Activated T-cell treated with anti-CD3 and anti-CD28 coated beads, Interleukin-2, amount 50 U/mL, for 4 hours (primary cell): ENCODE results near the gene ATN1. TPM values are rescaled to one million over a fixed set of nuclear protein-coding genes. Genes with fewer than 3 reads are reported as not detected.
"Not testable (repeated sequence)": the region's sequence is repeated elsewhere in the genome, so short reads cannot be mapped to it uniquely, and the experiment has no call there.

Source experiments
- ATAC-seq, 2 donors: fragments of 200-7000 bp; cut with Tn5 transposase; one replicate each; pipeline ENCODE4 v1.10.0; 2021
- DNase-seq: peaks from one replicate; pipeline ENCODE4 v3.0.0-alpha.2; 2020
- H3K27me3 Mint-ChIP-seq: one replicate; pipeline ENCODE4 v1.8.0; 2021; ENCODE audit warnings: low read depth, mixed read lengths
- H3K36me3 Mint-ChIP-seq: one replicate; pipeline ENCODE4 v1.8.0; 2022; ENCODE audit warnings: mixed read lengths; ENCODE audit not compliant: insufficient read depth
- H3K4me1 Mint-ChIP-seq: one replicate; pipeline ENCODE4 v1.8.0; 2021; ENCODE audit warnings: low read depth, mixed read lengths
- H3K4me3 Mint-ChIP-seq: one replicate; pipeline ENCODE4 v1.8.0; 2021; ENCODE audit warnings: mild to moderate bottlenecking, moderate library complexity, mixed read lengths
- H3K9me3 Mint-ChIP-seq: one replicate; pipeline ENCODE4 v1.8.0; 2021; ENCODE audit warnings: mixed read lengths
- total RNA-seq, 3 donors: library from RNA; stranded (reverse); gene quantifications; one replicate each; pipeline ENCODE4 v1.2.1, GENCODE V29; 2021

ATN1 gene
- total RNA-seq, 3 donors from 2014 or later, result 65.8 to 73.9 (median 70.7) TPM

DNA sequence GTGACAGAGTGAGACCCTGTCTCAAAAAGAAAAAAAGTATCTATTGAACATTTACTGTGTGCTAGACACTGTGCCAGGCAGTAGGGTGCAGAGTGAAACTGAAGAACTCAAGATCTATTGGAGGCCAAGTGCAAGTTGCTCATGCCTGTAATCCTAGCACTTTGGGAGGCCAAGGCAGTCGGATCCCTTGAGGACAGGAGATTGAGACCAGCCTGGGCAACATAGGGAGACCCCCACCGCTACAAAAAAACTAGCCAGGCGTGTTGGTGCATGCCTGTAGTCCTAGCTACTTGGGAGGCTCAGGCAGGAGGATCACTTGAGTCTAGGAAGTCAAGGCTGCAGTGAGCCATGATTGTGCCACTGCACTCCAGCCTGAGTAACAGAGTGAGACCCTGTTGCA lies 35.1 kb upstream of the ATN1 start:
- not testable (repeated sequence) for H3K36me3 Mint-ChIP-seq, DNase-seq, H3K27me3 Mint-ChIP-seq, H3K9me3 Mint-ChIP-seq, H3K4me1 Mint-ChIP-seq, ATAC-seq, H3K4me3 Mint-ChIP-seq

DNA sequence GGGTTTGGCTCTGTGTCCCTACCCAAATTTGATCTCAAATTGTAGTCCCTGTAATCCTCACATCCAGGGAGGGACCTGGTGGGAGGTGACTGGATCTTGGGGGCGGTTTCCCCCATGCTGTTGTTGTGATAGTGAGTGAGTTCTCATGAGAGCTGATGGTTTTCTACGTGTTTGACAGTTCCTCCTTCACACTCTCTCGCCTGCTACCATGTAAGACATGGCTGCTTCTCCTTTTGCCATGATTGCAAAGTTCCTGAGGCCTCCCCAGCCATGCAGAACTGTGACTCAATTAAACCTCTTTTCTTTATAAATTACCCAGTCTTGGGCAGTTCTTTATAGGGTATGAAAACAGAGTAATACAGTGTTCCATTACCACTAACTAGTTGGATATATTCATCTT lies 33.4 kb upstream of the ATN1 start:
- no peak for ATAC-seq
- H3K9me3 Mint-ChIP-seq, result no peaks in the 10 kb centered on the region
- peaks cover 9% of the 10 kb centered on the region for H3K4me1 Mint-ChIP-seq
- no peaks in the 10 kb centered on the region for H3K27me3 Mint-ChIP-seq
- no peak overlapping the region for H3K4me3 Mint-ChIP-seq
- H3K36me3 Mint-ChIP-seq, result no peaks in the 10 kb centered on the region
- no peak for DNase-seq

DNA sequence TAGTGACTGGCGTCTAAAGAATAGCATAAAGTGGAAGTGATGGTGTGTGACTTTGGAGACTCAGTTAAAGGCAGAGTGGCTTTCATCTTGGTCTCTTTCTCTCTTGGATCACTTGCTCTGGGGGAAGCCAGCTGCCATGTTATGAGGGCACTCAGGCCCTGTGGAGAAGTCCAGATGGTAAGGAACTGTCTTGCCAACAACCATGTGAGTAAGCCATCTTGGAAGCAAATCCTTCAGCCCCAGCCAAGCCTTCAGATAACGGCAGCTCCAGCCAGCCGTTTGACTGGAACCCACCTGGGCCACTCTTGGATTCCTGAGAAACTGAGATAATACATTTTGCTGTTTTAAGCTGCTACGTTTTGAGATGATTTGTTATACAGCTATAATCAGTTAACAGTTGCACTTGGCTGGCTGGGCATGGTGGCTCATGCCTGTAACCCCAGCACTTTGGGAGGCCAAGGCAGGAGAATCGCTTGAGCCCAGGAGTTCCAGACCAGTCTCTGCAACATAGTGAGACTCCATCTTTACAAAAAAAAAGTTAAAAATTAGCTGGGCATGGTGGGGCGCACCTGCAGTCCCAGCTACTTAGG lies 30.8 kb upstream of the ATN1 start:
- Mint-ChIP-seq H3K4me1 (peaks cover 6% of the 10 kb centered on the region), H3K9me3 (no peaks in the 10 kb centered on the region), H3K27me3 (no peaks in the 10 kb centered on the region), H3K36me3 (no peaks in the 10 kb centered on the region), H3K4me3 (no peak overlapping the region)
- no peak for ATAC-seq
- no peak for DNase-seq

DNA sequence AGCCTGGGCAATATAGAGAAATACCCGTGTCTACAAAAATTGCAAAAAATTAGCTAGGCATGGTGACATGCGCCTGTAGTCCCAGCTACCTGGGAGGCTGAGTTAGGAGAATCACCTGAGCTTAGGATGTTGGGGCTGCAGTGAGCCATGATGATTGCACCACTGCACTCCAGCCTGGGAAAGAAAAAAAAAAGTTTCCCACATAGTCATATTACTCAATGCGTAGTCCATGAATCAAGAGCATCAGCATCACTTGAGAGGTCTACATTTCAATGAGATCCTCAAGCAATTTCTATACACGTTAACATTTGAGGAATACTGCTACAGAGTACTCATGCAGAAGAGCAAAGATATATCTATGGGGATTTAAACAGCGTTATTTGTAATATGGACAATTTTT lies 28.3 kb upstream of the ATN1 start:
- ATAC-seq (no peak), DNase-seq (no peak)
- Mint-ChIP-seq H3K9me3 (no peaks in the 10 kb centered on the region), H3K4me1 (peaks cover 6% of the 10 kb centered on the region), H3K27me3 (no peaks in the 10 kb centered on the region), H3K4me3 (no peak overlapping the region), H3K36me3 (no peaks in the 10 kb centered on the region)

DNA sequence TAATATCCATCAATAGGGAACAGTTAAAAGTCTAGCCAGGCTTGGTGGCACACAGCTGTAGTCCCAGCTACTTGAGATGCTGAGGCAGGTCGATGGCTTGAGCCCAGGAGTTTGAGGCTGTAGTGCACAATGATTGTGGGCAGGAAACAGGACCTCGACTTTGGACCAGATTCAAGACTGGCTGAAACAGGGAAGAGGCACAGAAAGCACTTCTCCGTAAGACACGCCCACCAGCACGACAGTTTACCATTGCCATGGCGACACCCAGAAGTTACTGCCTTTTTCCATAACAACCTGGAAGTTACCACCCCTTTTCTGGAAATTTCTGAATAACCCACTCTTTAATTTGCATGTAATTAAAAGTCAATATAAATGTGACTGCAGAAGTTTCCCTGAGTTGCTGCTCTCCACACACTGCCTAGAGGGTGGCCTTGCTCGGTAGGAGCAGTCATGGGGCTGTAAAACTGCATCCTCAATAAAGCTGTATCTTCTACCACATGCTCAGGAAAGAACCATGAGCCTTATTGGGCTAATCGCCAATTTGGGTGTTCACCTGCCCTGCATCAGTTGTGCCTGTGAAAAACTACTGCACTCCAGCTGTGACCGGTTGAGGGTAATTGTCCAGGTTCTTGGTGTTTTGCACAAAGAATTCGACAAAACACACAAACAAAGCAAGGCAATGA lies 27.8 kb upstream of the ATN1 start:
- H3K27me3 Mint-ChIP-seq, result no peaks in the 10 kb centered on the region
- no peaks in the 10 kb centered on the region for H3K36me3 Mint-ChIP-seq
- peaks cover 6% of the 10 kb centered on the region for H3K4me1 Mint-ChIP-seq
- H3K4me3 Mint-ChIP-seq, result no peak overlapping the region
- H3K9me3 Mint-ChIP-seq, result no peaks in the 10 kb centered on the region
- no peak for DNase-seq
- ATAC-seq, result no peak

DNA sequence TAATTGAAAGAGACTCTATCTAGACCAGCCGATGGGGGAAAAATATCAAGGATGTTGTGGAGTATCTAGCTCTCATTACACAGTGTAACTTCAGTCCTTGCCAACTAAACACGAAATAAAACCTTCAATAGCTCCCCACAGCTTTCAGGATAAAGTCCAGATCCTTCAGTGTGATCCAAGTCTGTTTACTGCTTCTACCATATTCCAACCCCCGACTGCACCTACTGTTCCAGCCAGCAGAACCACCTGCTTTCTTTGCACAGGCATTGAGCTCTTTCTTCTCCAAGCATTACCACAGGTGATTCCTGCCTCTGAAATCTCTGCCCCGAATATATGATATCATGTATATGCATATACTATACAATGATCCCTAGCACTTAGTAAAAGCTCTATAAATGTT lies 25.3 kb upstream of the ATN1 start:
- no peak for ATAC-seq
- H3K4me1 Mint-ChIP-seq, result peaks cover 6% of the 10 kb centered on the region
- DNase-seq, result no peak
- H3K9me3 Mint-ChIP-seq, result no peaks in the 10 kb centered on the region
- no peaks in the 10 kb centered on the region for H3K27me3 Mint-ChIP-seq
- no peak overlapping the region for H3K4me3 Mint-ChIP-seq
- H3K36me3 Mint-ChIP-seq, result no peaks in the 10 kb centered on the region

DNA sequence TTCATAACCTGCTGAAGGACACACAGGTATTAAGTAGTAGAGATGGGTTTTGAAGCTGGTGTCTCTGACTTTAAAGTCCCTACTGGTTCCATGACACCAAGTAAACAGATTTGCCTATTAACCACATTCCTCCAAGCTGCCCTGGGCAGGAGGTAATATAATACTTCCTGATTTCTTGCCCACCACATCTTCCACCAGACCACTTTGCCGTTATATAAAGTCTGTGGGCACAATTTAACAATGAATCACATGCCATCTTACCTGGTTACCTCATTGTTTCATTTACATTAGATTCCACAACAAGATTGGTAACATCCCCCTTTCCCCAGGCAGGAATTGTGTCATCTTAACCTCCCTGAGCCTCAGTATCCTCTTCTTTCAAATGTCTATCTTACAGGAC lies 24.0 kb upstream of the ATN1 start:
- ATAC-seq (no peak), DNase-seq (no peak)
- peaks cover 6% of the 10 kb centered on the region for H3K4me1 Mint-ChIP-seq
- H3K36me3 Mint-ChIP-seq, result no peaks in the 10 kb centered on the region
- no peaks in the 10 kb centered on the region for H3K9me3 Mint-ChIP-seq
- no peak overlapping the region for H3K4me3 Mint-ChIP-seq
- H3K27me3 Mint-ChIP-seq, result no peaks in the 10 kb centered on the region

DNA sequence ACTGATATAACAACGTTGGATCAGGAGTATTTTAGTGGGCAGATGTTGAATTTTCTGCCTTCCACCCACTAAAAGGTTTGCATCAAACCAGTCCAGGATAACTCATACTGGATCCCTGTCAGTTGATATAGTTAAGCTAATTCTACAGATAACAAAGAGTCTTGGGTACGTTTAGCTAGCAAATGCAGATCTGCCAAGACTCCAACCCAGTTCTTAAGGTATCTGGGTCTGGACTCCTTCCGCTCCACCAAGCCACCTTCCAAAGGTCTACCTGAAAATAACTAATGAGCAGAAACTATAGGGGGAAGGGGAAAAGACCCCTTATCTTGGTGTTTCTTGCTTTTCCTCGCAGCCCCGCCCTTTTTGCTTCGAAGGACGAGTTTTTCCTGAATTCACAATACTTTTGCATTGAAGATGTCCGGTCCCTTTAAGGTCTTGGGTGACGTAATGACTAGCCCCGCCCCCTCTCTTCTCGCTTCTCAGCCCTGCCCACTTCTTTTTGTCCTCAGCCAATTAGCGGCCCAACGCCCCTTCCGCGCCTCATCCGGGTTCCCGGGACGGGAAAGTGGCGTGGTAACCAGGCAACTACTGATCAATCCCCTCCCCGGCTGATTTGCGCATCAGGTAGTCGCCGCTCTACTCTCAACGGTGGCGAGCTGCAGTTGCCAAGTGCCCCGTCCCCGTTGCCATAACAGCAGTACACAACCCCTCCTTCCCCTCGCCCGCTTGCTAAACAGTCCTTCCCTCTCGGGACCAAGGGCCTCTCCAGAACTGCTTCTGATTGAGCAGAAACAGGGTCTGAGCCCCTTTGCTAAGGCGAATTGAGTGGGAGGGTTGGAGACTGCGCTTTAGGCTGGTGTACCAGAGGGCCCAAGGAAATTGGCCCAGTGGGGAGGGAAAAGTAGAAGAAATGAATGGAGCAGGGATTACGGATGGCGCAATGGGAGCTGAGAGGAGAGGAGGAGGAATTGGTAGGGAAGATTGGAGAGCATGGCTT lies 23.2 kb upstream of the ATN1 start, which contains the start of gene LRRC23:
Gene LRRC23 (plus strand): TSS at position 543 of the 997 bp plus-strand sequence. CDS start 812 bp downstream, outside the sequence.
- DNase-seq, result peak; percentile 96
- Mint-ChIP-seq H3K36me3 (no peaks in the 10 kb centered on the region), H3K4me1 (peaks cover 5% of the 10 kb centered on the region), H3K4me3 (no peak within 1 kb of the TSS), H3K9me3 (no peaks in the 10 kb centered on the region), H3K27me3 (no peaks in the 10 kb centered on the region)
- ATAC-seq, result peak; percentile 99

DNA sequence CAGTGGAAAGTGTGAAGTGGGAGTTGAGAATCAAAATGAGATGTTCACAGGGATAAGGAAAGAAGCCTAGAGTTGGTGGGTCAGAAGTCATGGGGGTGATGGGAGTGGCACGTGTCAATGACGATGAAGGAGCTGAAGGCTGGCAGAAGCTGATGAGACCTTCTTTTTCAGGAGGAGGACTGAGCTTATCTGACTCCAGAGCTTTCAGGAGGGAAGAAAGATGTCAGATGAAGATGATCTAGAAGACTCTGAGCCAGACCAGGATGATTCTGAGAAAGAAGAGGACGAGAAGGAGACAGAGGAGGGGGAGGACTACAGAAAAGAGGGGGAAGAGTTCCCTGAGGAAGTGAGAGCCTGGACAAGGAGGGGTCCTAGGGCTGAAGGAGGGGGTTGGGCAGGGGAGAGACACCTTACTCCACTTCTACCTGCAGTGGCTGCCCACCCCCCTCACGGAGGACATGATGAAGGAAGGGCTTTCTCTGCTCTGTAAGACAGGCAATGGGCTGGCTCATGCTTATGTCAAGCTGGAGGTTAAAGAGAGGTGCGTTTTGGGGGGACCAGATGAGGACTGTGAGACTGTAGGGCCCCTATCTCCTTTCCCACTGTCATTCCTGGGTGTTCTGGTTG lies 22.2 kb upstream of the ATN1 start:
- ATAC-seq (no peak), DNase-seq (no peak)
- no peaks in the 10 kb centered on the region for H3K27me3 Mint-ChIP-seq
- H3K4me3 Mint-ChIP-seq, result no peak overlapping the region
- H3K36me3 Mint-ChIP-seq, result no peaks in the 10 kb centered on the region
- no peaks in the 10 kb centered on the region for H3K9me3 Mint-ChIP-seq
- no peaks in the 10 kb centered on the region for H3K4me1 Mint-ChIP-seq

DNA sequence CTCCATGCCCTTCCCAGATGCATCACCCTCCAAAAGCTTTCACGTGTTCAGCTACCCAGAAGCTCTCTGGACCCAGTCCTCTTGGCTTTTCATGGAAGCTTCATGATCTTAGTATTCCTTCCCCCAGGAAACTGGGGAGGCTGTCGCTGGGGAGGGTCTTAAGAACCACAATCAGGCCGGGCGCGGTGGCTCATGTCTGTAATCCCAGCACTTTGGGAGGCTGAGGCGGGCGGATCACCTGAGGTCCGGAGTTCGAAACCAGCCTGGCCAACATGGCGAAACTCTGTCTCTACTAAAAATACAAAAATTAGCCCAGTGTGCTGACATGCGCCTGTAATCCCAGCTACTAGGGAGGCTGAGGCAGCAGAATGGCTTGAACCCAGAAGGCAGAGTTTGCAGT lies 19.6 kb upstream of the ATN1 start:
- H3K27me3 Mint-ChIP-seq, H3K4me1 Mint-ChIP-seq, DNase-seq, H3K36me3 Mint-ChIP-seq, ATAC-seq, H3K9me3 Mint-ChIP-seq, H3K4me3 Mint-ChIP-seq: not testable (repeated sequence)

DNA sequence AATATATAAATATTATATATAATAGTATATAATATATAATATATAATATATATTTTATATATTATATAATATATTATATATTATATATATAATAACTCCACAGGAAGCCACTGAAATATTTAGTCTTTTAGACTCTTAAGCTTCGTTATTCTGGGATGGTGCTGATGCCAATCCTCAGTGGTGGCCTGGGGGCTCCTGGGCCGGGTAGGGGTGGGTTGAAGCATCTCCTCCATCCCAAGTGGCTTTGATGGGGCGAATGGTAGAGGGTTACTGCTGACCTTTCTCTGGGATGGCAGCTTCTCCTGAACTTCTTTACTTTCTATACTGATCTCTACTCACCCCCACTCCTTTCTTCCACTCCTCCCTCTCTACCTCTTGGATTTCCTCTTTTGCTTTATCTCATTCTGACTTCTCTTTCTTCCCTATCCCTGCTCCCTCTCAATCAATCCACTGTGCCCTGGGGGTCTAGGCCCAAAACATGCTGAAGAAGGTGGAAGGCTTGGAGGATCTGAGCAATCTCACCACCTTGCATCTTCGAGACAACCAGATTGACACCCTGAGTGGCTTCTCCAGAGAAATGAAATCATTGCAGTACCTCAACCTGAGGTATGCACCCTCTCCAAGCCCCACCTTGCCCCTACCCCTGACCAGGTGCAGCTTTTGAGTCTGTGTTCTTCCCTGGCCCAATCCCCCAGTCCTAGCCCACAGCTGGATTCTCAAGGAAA lies 18.2 kb upstream of the ATN1 start:
- Mint-ChIP-seq H3K27me3 (no peaks in the 10 kb centered on the region), H3K4me1 (peaks cover 14% of the 10 kb centered on the region), H3K4me3 (no peak overlapping the region), H3K36me3 (no peaks in the 10 kb centered on the region), H3K9me3 (no peaks in the 10 kb centered on the region)
- no peak for ATAC-seq
- DNase-seq, result no peak

DNA sequence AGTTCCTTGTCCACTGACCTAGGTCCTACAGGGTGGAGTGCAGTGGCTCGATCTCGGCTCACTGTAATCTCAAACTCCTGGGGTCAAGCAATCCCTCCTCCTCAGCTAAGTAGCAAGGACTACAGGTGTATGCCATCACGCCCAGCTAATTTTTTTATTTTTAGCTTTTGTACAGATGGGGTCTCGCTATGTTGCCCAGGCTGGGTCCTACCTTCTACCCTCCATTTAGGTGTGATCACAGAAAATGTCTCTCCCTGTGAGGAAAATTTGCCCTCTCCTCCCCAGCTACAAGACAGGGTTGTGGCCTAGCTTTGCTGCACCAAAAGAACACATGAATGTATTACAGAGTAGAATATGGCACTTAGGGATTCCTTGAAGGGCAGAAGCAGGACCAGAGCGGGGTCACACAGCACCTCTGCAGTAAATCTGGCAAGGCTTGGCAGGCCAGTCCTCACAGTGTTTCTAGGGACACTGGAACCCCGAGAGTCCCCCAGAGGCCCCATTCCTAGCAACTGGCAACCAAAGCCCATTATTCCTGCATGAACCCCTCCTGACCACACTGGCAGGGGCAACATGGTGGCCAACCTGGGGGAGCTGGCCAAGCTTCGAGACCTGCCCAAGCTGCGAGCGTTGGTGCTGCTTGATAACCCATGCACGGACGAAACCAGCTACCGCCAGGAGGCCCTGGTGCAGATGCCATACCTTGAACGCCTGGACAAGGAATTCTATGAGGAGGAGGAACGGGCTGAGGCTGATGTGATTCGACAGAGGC lies 15.4 kb upstream of the ATN1 start:
- H3K4me1 Mint-ChIP-seq, result peaks cover 29% of the 10 kb centered on the region
- H3K4me3 Mint-ChIP-seq, result peak overlapping the region; percentile 66
- DNase-seq (no peak), ATAC-seq (no peak)
- peaks cover 7% of the 10 kb centered on the region for H3K36me3 Mint-ChIP-seq
- H3K9me3 Mint-ChIP-seq, result no peaks in the 10 kb centered on the region
- no peaks in the 10 kb centered on the region for H3K27me3 Mint-ChIP-seq

DNA sequence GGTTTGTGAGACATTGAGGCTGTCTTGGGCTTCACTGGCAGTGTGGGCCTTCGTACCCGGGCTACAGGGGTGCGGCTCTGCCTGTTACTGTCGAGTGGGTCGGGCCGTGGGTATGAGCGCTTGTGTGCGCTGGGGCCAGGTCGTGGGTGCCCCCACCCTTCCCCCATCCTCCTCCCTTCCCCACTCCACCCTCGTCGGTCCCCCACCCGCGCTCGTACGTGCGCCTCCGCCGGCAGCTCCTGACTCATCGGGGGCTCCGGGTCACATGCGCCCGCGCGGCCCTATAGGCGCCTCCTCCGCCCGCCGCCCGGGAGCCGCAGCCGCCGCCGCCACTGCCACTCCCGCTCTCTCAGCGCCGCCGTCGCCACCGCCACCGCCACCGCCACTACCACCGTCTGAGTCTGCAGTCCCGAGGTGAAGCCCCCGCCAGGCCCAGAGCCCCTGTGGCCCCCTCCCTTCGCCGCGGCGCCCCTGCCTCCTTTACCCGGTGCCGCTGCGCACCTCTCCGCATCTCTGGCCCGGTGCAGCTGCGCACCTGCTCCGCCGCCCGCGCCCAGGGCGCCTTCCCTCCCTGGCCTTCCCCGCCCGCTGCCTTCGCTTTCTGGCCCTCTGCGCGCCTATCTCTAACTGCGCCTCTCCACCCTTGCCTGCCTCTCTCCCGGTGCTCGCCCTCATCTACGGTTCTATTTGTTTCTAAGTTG lies 13.4 kb upstream of the ATN1 start, which contains the start of gene ENO2:
Gene ENO2 (plus strand): TSS at position 335 of the 701 bp plus-strand sequence. CDS start 1,253 bp downstream, outside the sequence.
- Mint-ChIP-seq H3K36me3 (peaks cover 9% of the 10 kb centered on the region), H3K9me3 (no peaks in the 10 kb centered on the region), H3K4me1 (peaks cover 31% of the 10 kb centered on the region), H3K4me3 (peak within 1 kb of the TSS; percentile 92), H3K27me3 (no peaks in the 10 kb centered on the region)
- peak; percentile 85 for DNase-seq
- peak; percentile 96 for ATAC-seq
